Aorta (tissue), 5 donors: Measurements from ENCODE around the gene APEH. TPM values are rescaled to one million over a fixed set of nuclear protein-coding genes. Genes with fewer than 3 reads are reported as not detected.

ENCODE experiments used
- ATAC-seq: fragments of 200-7000 bp; cut with Tn5 transposase; one replicate; pipeline ENCODE4 v1.9.1; 2022; ENCODE audit warnings: moderate library complexity; ENCODE audit not compliant: low FRiP score
- DNase-seq, 2 donors: peaks; one replicate each; pipeline ENCODE4 v3.0.0-alpha.2; 2020
- H3K27ac ChIP-seq, 2 donors: one replicate each; pipeline ENCODE4 v1.5.1; 2013; ENCODE audit warnings: low read length in 2 of 2, mild to moderate bottlenecking in 2 of 2, moderate library complexity in 2 of 2, control low read depth in 1 of 2, inconsistent platforms in 1 of 2, low read depth in 1 of 2
- H3K27me3 ChIP-seq, 2 donors: one replicate each; pipeline ENCODE4 v1.6.1; 2013; ENCODE audit warnings: control low read depth in 1 of 2, low read length in 1 of 2, mild to moderate bottlenecking in 1 of 2, moderate library complexity in 1 of 2; ENCODE audit not compliant: insufficient read depth in 2 of 2, control insufficient read depth in 1 of 2
- H3K36me3 ChIP-seq, 2 donors: one replicate each; pipeline ENCODE4 v1.6.1; 2013; ENCODE audit warnings: control low read depth in 1 of 2, low read length in 1 of 2, mild to moderate bottlenecking in 1 of 2; ENCODE audit not compliant: insufficient read depth in 2 of 2, control insufficient read depth in 1 of 2
- H3K4me1 ChIP-seq, 2 donors: one replicate each; pipeline ENCODE4 v1.6.1; 2013; ENCODE audit warnings: low read length in 2 of 2, control low read depth in 1 of 2, mild to moderate bottlenecking in 1 of 2, moderate library complexity in 1 of 2; ENCODE audit not compliant: insufficient read depth in 2 of 2, control insufficient read depth in 1 of 2
- H3K4me3 ChIP-seq, 2 donors: one replicate each; pipeline ENCODE4 v1.5.1; 2013; ENCODE audit warnings: low read length in 2 of 2, control low read depth in 1 of 2, mild to moderate bottlenecking in 1 of 2
- H3K9me3 ChIP-seq: one replicate; pipeline ENCODE4 v1.6.1; 2013; ENCODE audit warnings: mild to moderate bottlenecking, low read length; ENCODE audit not compliant: control insufficient read depth
- WGBS, 2 donors: extraction: QIAGEN DNeasy Blood & Tissue Kit; methylation state at CpG; one replicate each; pipeline ENCODE4 v1.1.7; 2013; 5-methylcytosine and 5-hydroxymethylcytosine counted together
- intact Hi-C, 2 donors: fragments of 100-400 bp; cut with DNase I; formaldehyde crosslinking; loops; one replicate each; pipeline versions ENCODE4 v1.14.2 to v1.15.0; 2022
- polyA plus RNA-seq, 2 donors: library from polyadenylated mRNA; stranded (reverse); fragments of 200-250 nt; gene quantifications; one replicate each; pipeline ENCODE4 v1.2.3, GENCODE V29; 2013
- total RNA-seq, 2 donors: library from RNA; stranded (reverse); fragmentation: NEBNext Ultra II Directional; extraction: Animal tissue kit (Norgen Biotek cat#: 25700); gene quantifications; one replicate each; pipeline ENCODE4 v1.2.1, GENCODE V29; 2021
- donor health status: healthy with polysubstance abuse.
- donor health status: Bipolar disorder and iron deficiency.
- donor health status: DM: no; HTN: no; CAD: no.
- donor health status: DM: no; HTN: no; CAD: no.
- donor health status: DM: yes; HTN: yes; CAD: no.

The APEH gene
- total and polyA plus RNA-seq, 4 donors, result 30.3 to 53.6 (median 49.4) TPM

GRCh38 chr3:49654176-49654825 is 19.9 kb upstream of the APEH start:
- no peak for DNase-seq
- Histone ChIP-seq H3K27ac (no peak overlapping the region), H3K4me3 (no peak overlapping the region), H3K36me3 (no peaks in the 10 kb centered on the region), H3K27me3 (no peaks in the 10 kb centered on the region), H3K9me3 (no peaks in the 10 kb centered on the region), H3K4me1 (no peaks in the 10 kb centered on the region)
- WGBS, 2 donors, result 90 to 95% methylated on average over 17 of the region's 17 CpGs
- no peak for ATAC-seq
- intact Hi-C loops, result no loop called here

DNA sequence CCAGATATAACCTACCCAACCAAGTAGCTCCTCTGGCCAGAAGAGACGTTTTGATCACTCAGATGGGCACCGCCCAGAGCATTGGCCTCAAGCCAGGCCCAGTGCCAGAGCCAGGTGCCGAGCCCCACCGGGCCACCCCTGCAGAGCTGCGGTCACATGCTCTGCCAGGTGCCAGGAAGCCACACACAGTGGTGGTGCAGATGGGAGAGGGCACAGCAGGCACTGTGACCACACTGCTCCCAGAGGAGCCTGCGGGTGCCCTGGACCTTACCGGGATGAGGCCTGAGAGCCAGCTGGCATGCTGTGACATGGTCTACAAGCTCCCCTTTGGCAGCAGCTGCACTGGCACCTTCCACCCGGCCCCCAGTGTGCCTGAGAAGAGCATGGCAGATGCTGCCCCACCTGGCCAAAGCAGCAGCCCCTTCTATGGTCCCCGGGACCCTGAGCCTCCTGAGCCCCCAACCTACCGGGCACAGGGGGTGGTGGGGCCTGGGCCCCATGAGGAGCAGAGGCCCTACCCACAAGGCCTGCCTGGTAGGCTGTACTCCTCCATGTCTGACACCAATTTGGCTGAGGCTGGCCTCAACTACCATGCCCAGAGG is 19.1 kb upstream of the APEH start:
- no peak overlapping the region for H3K4me3 ChIP-seq
- no peak overlapping the region for H3K27ac ChIP-seq
- DNase-seq (no peak), ATAC-seq (no peak)
- 77 to 84% methylated on average over 10 of the region's 10 CpGs for WGBS, 2 donors
- H3K4me1 ChIP-seq, result no peaks in the 10 kb centered on the region
- H3K27me3 ChIP-seq, result no peaks in the 10 kb centered on the region
- intact Hi-C loops, result no loop called here
- H3K36me3 ChIP-seq, result no peaks in the 10 kb centered on the region
- H3K9me3 ChIP-seq, result no peaks in the 10 kb centered on the region

- Histone ChIP-seq H3K27me3 (no peaks in the 10 kb centered on the region), H3K36me3 (no peaks in the 10 kb centered on the region), H3K9me3 (no peaks in the 10 kb centered on the region), H3K4me3 (no peak overlapping the region), H3K4me1 (no peaks in the 10 kb centered on the region), H3K27ac (no peak overlapping the region)
- WGBS, 2 donors, result 95 to 96% methylated on average over 19 of the region's 19 CpGs
- intact Hi-C loops, result no loop called here
- ATAC-seq (no peak), DNase-seq (no peak)
These were observed 18.3 kb upstream of the APEH start for GRCh38 chr3:49655731-49656285.

DNA sequence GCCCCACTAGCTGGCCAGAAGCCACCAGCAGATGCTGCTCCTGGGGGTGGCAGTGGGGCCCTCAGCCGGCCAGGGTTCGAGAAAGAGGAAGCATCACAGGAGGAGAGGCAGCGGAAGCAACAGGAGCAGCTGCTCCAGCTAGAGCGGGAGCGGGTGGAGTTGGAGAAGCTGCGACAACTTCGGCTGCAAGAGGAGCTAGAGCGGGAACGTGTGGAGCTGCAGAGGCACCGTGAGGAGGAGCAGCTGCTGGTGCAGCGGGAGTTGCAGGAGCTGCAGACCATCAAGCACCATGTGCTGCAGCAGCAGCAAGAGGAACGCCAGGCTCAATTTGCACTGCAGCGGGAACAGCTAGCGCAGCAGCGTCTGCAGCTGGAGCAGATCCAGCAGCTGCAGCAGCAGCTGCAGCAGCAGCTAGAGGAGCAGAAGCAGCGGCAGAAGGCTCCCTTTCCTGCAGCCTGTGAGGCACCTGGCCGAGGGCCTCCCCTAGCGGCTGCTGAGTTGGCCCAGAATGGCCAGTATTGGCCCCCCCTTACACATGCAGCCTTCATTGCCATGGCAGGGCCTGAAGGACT is 17.5 kb upstream of the APEH start:
- Histone ChIP-seq H3K27me3 (no peaks in the 10 kb centered on the region), H3K4me1 (no peaks in the 10 kb centered on the region), H3K36me3 (no peaks in the 10 kb centered on the region), H3K4me3 (no peak overlapping the region), H3K9me3 (no peaks in the 10 kb centered on the region), H3K27ac (no peak overlapping the region)
- DNase-seq, result no peak
- intact Hi-C loops, result no loop called here
- WGBS, 2 donors, result 80 to 82% methylated on average over 18 of the region's 18 CpGs
- no peak for ATAC-seq

DNA sequence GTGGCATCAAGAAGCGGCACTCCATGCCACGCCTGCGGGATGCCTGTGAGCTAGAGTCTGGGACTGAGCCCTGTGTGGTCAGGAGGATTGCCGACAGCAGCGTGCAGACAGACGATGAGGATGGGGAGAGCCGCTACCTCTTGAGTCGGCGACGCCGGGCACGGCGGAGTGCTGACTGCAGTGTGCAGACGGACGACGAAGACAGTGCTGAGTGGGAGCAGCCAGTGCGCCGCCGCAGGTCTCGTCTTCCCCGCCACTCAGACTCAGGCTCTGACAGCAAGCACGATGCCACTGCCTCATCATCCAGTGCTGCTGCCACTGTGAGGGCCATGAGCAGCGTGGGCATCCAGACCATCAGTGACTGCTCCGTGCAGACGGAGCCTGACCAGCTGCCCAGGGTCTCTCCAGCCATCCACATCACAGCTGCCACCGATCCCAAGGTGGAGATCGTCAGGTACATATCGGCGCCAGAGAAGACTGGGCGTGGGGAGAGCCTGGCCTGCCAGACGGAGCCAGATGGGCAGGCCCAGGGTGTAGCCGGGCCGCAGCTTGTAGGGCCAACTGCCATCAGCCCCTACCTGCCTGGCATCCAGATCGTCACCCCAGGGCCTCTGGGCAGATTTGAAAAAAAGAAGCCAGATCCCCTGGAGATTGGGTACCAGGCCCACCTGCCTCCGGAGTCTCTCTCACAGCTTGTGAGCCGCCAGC is 16.8 kb upstream of the APEH start:
- no peaks in the 10 kb centered on the region for H3K4me1 ChIP-seq
- intact Hi-C loops, result no loop called here
- H3K4me3 ChIP-seq, result no peak overlapping the region
- no peak overlapping the region for H3K27ac ChIP-seq
- no peak for ATAC-seq
- H3K9me3 ChIP-seq, result no peaks in the 10 kb centered on the region
- no peaks in the 10 kb centered on the region for H3K27me3 ChIP-seq
- WGBS, 2 donors, result 95% methylated on average over 36 of the region's 36 CpGs
- no peak for DNase-seq
- no peaks in the 10 kb centered on the region for H3K36me3 ChIP-seq

GRCh38 chr3:49658711-49659110 is 15.4 kb upstream of the APEH start:
- Histone ChIP-seq H3K36me3 (no peaks in the 10 kb centered on the region), H3K9me3 (no peaks in the 10 kb centered on the region), H3K27me3 (no peaks in the 10 kb centered on the region), H3K27ac (no peak overlapping the region), H3K4me1 (no peaks in the 10 kb centered on the region), H3K4me3 (no peak overlapping the region)
- ATAC-seq (no peak), DNase-seq (no peak)
- intact Hi-C loops, result no loop called here
- WGBS, 2 donors, result 55 to 65% methylated on average over 2 of the region's 2 CpGs

GRCh38 chr3:49659756-49660155 is 14.4 kb upstream of the APEH start:
- Histone ChIP-seq H3K36me3 (no peaks in the 10 kb centered on the region), H3K27ac (no peak overlapping the region), H3K9me3 (no peaks in the 10 kb centered on the region), H3K4me3 (no peak overlapping the region), H3K4me1 (no peaks in the 10 kb centered on the region), H3K27me3 (no peaks in the 10 kb centered on the region)
- ATAC-seq, result no peak
- intact Hi-C loops, result no loop called here
- no peak for DNase-seq
- 53 to 81% methylated on average over 4 of the region's 4 CpGs for WGBS, 2 donors

DNA sequence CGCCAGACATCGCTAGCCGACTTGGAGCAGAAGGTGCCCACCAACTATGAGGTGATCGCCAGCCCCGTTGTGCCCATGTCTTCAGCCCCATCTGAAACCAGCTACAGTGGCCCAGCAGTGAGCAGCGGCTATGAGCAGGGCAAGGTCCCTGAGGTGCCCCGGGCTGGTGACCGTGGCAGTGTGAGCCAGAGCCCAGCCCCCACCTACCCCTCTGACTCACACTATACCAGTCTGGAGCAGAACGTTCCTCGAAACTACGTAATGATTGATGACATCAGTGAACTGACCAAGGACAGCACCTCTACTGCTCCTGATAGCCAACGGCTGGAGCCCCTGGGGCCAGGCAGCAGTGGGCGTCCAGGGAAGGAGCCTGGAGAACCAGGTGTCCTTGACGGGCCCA is 12.9 kb upstream of the APEH start:
- no peak for ATAC-seq

More for the DNA sequence above, 12.9 kb upstream of the APEH start:
- Histone ChIP-seq H3K4me3 (no peak overlapping the region), H3K9me3 (no peaks in the 10 kb centered on the region), H3K27ac (no peak overlapping the region), H3K36me3 (no peaks in the 10 kb centered on the region), H3K27me3 (no peaks in the 10 kb centered on the region), H3K4me1 (no peaks in the 10 kb centered on the region)
- WGBS, 2 donors, result 79 to 82% methylated on average over 14 of the region's 14 CpGs
- intact Hi-C loops, result no loop called here
- DNase-seq, result no peak
